Loucy (cell line): ENCODE results near the gene EPB41L2.

Source experiments
- H2AFZ ChIP-seq: fragments of 200-600 bp; sonication (generic); 2 replicates; pipeline ENCODE4 v1.6.0; 2016; ENCODE audit warnings: antibody characterized with exemption, mild to moderate bottlenecking, low read length, moderate library complexity
- H3F3A ChIP-seq: fragments of 200-600 bp; 2 replicates; pipeline ENCODE4 v1.6.0; 2016; ENCODE audit warnings: antibody characterized with exemption, low read depth, mild to moderate bottlenecking
- H3K27me3 ChIP-seq: fragments of 200-600 bp; sonication (generic); 2 replicates; pipeline ENCODE4 v1.6.1; 2014; ENCODE audit warnings: low read length, mild to moderate bottlenecking; ENCODE audit not compliant: insufficient read depth, poor library complexity, severe bottlenecking
- H3K36me3 ChIP-seq: fragments of 200-600 bp; sonication (generic); 2 replicates; pipeline ENCODE4 v1.6.1; 2016; ENCODE audit warnings: low read length; ENCODE audit not compliant: insufficient read depth
- H3K4me1 ChIP-seq: fragments of 200-600 bp; sonication (generic); 2 replicates; pipeline ENCODE4 v1.5.1; 2014; ENCODE audit warnings: low read length, mild to moderate bottlenecking; ENCODE audit not compliant: insufficient read depth, poor library complexity, severe bottlenecking
- H3K4me2 ChIP-seq: fragments of 200-600 bp; sonication (generic); 2 replicates; pipeline ENCODE4 v1.6.0; 2014; ENCODE audit warnings: antibody characterized with exemption, low read length, low read depth, mild to moderate bottlenecking; ENCODE audit not compliant: poor library complexity, severe bottlenecking
- H3K4me3 ChIP-seq: fragments of 200-600 bp; sonication (generic); 2 replicates; pipeline ENCODE4 v1.5.1; 2014; ENCODE audit warnings: low read length, mild to moderate bottlenecking, mixed read lengths; ENCODE audit not compliant: poor library complexity, severe bottlenecking
- H3K79me2 ChIP-seq: fragments of 200-600 bp; sonication (generic); 2 replicates; pipeline ENCODE4 v1.6.1; 2014; ENCODE audit warnings: low read length; ENCODE audit not compliant: insufficient read depth
- H3K9ac ChIP-seq: fragments of 200-600 bp; sonication (generic); 2 replicates; pipeline ENCODE4 v1.6.0; 2014; ENCODE audit warnings: mild to moderate bottlenecking, low read depth, low read length, moderate library complexity; ENCODE audit not compliant: poor library complexity, severe bottlenecking
- H3K9me2 ChIP-seq: fragments of 200-600 bp; sonication (generic); replicated peaks from 2 replicates; pipeline ENCODE4 v1.6.1; 2016; ENCODE audit warnings: low read depth, low read length, mixed read lengths
- H3K9me3 ChIP-seq: fragments of 200-600 bp; sonication (generic); 2 replicates; pipeline ENCODE4 v1.6.1; 2014; ENCODE audit warnings: mild to moderate bottlenecking, antibody characterized with exemption, low read length, low read depth; ENCODE audit not compliant: insufficient read depth
- H4K20me1 ChIP-seq: fragments of 200-600 bp; sonication (generic); 2 replicates; pipeline ENCODE4 v1.6.0; 2014; ENCODE audit warnings: antibody characterized with exemption, low read length, mild to moderate bottlenecking; ENCODE audit not compliant: insufficient read depth, poor library complexity, severe bottlenecking
- EZH2phosphoT487 ChIP-seq: fragments of 200-600 bp; IDR thresholded peaks from 2 replicates; pipeline ENCODE4 v1.6.1; 2018; ENCODE audit warnings: antibody characterized with exemption, mild to moderate bottlenecking, moderate library complexity, borderline replicate concordance
- TF ChIP-seq, protein P1 (sequence below): fragments of 200-600 bp; sonication (generic); conservative IDR thresholded peaks from 2 replicates; pipeline ENCODE4 v1.5.1; 2014; ENCODE audit warnings: mild to moderate bottlenecking, antibody characterized with exemption, low read length

The EPB41L2 gene

DNA sequence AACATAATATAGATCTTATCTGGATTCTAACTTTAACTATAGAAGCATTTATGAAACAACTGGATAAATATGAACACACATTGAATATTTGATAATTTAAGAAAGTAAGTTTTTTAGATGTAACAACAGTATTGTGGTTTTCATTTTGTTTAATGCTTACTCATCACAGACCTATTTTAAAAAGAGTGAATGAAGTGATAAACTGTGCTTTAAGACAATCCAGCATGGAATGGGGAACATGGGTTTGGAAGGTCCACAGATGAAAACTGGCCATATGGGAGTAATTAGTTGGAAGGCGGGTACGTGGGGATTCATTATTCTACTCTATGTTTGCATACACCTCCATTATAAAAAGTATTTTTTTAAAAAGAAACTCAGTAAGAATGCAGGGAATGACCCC, 21.2 kb downstream of the EPB41L2 start:
- peaks cover 23% of the 10 kb centered on the region for H3K4me1 ChIP-seq
- H3F3A ChIP-seq = no peaks in the 10 kb centered on the region
- H3K36me3 ChIP-seq = no peaks in the 10 kb centered on the region
- peaks cover 11% of the 10 kb centered on the region for H4K20me1 ChIP-seq
- H3K79me2 ChIP-seq = peaks cover 88% of the 10 kb centered on the region
- H3K27me3 ChIP-seq = no peaks in the 10 kb centered on the region
- H3K9ac ChIP-seq = no peak overlapping the region
- H3K4me2 ChIP-seq = peak overlapping the region; percentile 18
- no peak overlapping the region for H2AFZ ChIP-seq
- TF ChIP-seq, protein P1, sequence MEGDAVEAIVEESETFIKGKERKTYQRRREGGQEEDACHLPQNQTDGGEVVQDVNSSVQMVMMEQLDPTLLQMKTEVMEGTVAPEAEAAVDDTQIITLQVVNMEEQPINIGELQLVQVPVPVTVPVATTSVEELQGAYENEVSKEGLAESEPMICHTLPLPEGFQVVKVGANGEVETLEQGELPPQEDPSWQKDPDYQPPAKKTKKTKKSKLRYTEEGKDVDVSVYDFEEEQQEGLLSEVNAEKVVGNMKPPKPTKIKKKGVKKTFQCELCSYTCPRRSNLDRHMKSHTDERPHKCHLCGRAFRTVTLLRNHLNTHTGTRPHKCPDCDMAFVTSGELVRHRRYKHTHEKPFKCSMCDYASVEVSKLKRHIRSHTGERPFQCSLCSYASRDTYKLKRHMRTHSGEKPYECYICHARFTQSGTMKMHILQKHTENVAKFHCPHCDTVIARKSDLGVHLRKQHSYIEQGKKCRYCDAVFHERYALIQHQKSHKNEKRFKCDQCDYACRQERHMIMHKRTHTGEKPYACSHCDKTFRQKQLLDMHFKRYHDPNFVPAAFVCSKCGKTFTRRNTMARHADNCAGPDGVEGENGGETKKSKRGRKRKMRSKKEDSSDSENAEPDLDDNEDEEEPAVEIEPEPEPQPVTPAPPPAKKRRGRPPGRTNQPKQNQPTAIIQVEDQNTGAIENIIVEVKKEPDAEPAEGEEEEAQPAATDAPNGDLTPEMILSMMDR = no peak
- no peak for TF ChIP-seq EZH2phosphoT487
- H3K9me2 ChIP-seq = no peaks in the 10 kb centered on the region
- H3K4me3 ChIP-seq = no peak overlapping the region
- H3K9me3 ChIP-seq = no peaks in the 10 kb centered on the region

DNA sequence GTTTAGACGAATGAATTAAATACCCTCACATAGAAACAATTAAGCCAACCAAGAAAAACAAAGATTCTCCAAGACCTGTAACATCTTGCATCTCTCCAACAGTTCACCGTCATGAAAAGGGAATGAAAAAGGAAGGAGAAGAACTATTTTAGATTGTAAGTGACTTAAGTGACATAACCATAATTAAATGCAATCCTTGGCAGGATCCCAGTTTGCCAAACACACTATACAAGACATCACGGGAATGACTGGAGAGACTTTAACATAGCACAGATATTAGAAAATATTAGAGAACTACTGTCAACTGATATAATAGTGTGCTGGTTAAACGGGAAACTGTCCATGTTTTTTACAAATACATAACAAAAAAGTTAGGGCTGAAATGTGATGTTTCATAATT, 22.2 kb downstream of the EPB41L2 start:
- peaks cover 11% of the 10 kb centered on the region for H4K20me1 ChIP-seq
- H2AFZ ChIP-seq = no peak overlapping the region
- H3K4me2 ChIP-seq = no peak overlapping the region
- TF ChIP-seq, protein P1 = no peak
- TF ChIP-seq EZH2phosphoT487 = no peak
- no peak overlapping the region for H3K4me3 ChIP-seq
- H3K9me3 ChIP-seq = no peaks in the 10 kb centered on the region
- H3K36me3 ChIP-seq = no peaks in the 10 kb centered on the region
- peaks cover 23% of the 10 kb centered on the region for H3K4me1 ChIP-seq
- H3K9ac ChIP-seq = no peak overlapping the region
- H3F3A ChIP-seq = no peaks in the 10 kb centered on the region
- H3K27me3 ChIP-seq = no peaks in the 10 kb centered on the region
- H3K79me2 ChIP-seq = peaks cover 88% of the 10 kb centered on the region
- H3K9me2 ChIP-seq = no peaks in the 10 kb centered on the region

DNA sequence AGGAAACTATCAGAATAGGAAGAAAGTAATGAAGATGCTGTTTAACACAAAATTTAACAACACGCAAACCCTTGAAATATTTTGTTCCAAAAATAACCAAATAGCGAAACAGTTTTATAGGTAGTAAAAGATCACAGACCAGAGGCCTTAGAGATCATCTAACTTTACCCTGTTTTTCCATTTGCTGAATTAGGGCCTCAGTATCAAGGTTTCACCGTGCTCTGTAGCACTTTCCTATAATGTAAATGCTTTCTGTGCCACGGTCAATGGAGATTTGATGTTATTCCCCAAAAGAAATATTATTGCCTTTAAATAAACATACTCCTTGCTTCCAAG, 23.7 kb downstream of the EPB41L2 start:
- Histone ChIP-seq H3K4me2 (peak overlapping the region; percentile 7), H2AFZ (no peak overlapping the region), H3F3A (no peaks in the 10 kb centered on the region), H3K4me3 (no peak overlapping the region), H4K20me1 (peaks cover 11% of the 10 kb centered on the region), H3K4me1 (peaks cover 23% of the 10 kb centered on the region), H3K36me3 (no peaks in the 10 kb centered on the region), H3K9me3 (no peaks in the 10 kb centered on the region), H3K9me2 (no peaks in the 10 kb centered on the region), H3K27me3 (no peaks in the 10 kb centered on the region), H3K79me2 (peaks cover 91% of the 10 kb centered on the region), H3K9ac (no peak overlapping the region)
- TF ChIP-seq, protein P1 = no peak
- no peak for TF ChIP-seq EZH2phosphoT487
